Stimulated activated CD8-positive, alpha-beta memory T cell treated with anti-CD3 and anti-CD28 coated beads, Interleukin-15, amount 100 ng/mL, for 48 hours (primary cell): Measurements from ENCODE around the gene HECTD4.
"Not testable (repeated sequence)": the region's sequence is repeated elsewhere in the genome, so short reads cannot be mapped to it uniquely, and the experiment has no call there.

Experiments
- DNase-seq, 2 donors: peaks; one replicate each; pipeline ENCODE4 v3.0.0-alpha.2; 2020; ENCODE audit warnings: low read depth in 2 of 2

Gene HECTD4

GRCh38 chr12:112406519-112407488 is 24.6 kb upstream of the HECTD4 start:
- no peak for DNase-seq

- DNase-seq: no peak
Measured at GRCh38 chr12:112401903-112402498, 19.8 kb upstream of the HECTD4 start.

- no peak for DNase-seq
Measured at GRCh38 chr12:112401054-112401453, 18.8 kb upstream of the HECTD4 start.

- DNase-seq: no peak
Measured at GRCh38 chr12:112393328-112393727, 11.1 kb upstream of the HECTD4 start.

GRCh38 chr12:112389922-112390654 is 7.9 kb upstream of the HECTD4 start:
- not testable (repeated sequence) for DNase-seq

GRCh38 chr12:112389228-112389627 is 7.0 kb upstream of the HECTD4 start:
- DNase-seq: no peak

- DNase-seq: no peak
Measured at GRCh38 chr12:112386726-112387125, 4.5 kb upstream of the HECTD4 start.

- DNase-seq: no peak
Measured at GRCh38 chr12:112382866-112383265, 635 bp upstream of the HECTD4 start.

- DNase-seq: peak; percentile 12 to 38
Measured at GRCh38 chr12:112381406-112381882, 787 bp downstream of the HECTD4 start.

- DNase-seq: no peak
Measured at GRCh38 chr12:112380663-112381405, 1.4 kb downstream of the HECTD4 start.

GRCh38 chr12:112375105-112375504 is 7.1 kb downstream of the HECTD4 start:
- no peak for DNase-seq

GRCh38 chr12:112374166-112374740 is 8.0 kb downstream of the HECTD4 start:
- DNase-seq: no peak

- DNase-seq: no peak
Measured at GRCh38 chr12:112370868-112371510, 11.2 kb downstream of the HECTD4 start.

GRCh38 chr12:112370199-112370598 is 12.0 kb downstream of the HECTD4 start:
- DNase-seq: no peak

GRCh38 chr12:112368856-112369255 is 13.4 kb downstream of the HECTD4 start:
- DNase-seq: no peak

- DNase-seq: no peak
Measured at GRCh38 chr12:112367965-112368364, 14.3 kb downstream of the HECTD4 start.

- no peak for DNase-seq
Measured at GRCh38 chr12:112362310-112362709, 19.9 kb downstream of the HECTD4 start.

- DNase-seq: no peak
Measured at GRCh38 chr12:112361271-112361670, 21.0 kb downstream of the HECTD4 start.

- DNase-seq: no peak
Measured at GRCh38 chr12:112359290-112359689, 22.9 kb downstream of the HECTD4 start.

GRCh38 chr12:112357214-112357613 is 25.0 kb downstream of the HECTD4 start:
- DNase-seq: no peak

- DNase-seq: no peak
Measured at GRCh38 chr12:112354399-112354798, 27.8 kb downstream of the HECTD4 start.
